Calu3 (cell line): ENCODE results near the gene FSHB. TPM values are rescaled to one million over a fixed set of nuclear protein-coding genes. Genes with fewer than 3 reads are reported as not detected.
"Not testable (repeated sequence)": the region's sequence is repeated elsewhere in the genome, so short reads cannot be mapped to it uniquely, and the experiment has no call there.

Source experiments
- BruUV-seq: library from RNA; stranded (reverse); fragments of 400-500 nt; replicated peaks from 2 replicates; lab custom pipeline; 2021; lab: Mats Ljungman, UMichigan
- CTCF ChIA-PET: fragments of 300-600 bp; sonication (Branson Sonifier 250); formaldehyde crosslinking; loops from one replicate; lab custom pipeline; 2022; ENCODE audit warnings: antibody characterized with exemption; lab: Charles Lee
- DNase-seq: peaks from one replicate; pipeline ENCODE4 v3.0.0; 2022
- H3K27ac Mint-ChIP-seq: one replicate; pipeline ENCODE4 v1.8.0; 2022; ENCODE audit warnings: mixed read lengths; ENCODE audit not compliant: unreplicated experiment
- H3K27me3 Mint-ChIP-seq: one replicate; pipeline ENCODE4 v1.8.0; 2022; ENCODE audit warnings: mixed read lengths; ENCODE audit not compliant: unreplicated experiment
- H3K36me3 Mint-ChIP-seq: one replicate; pipeline ENCODE4 v1.8.0; 2022; ENCODE audit warnings: mild to moderate bottlenecking, moderate library complexity, mixed read lengths; ENCODE audit not compliant: insufficient read depth, unreplicated experiment
- H3K4me1 Mint-ChIP-seq: one replicate; pipeline ENCODE4 v1.8.0; 2022; ENCODE audit warnings: mild to moderate bottlenecking, low read depth, mixed read lengths; ENCODE audit not compliant: unreplicated experiment
- H3K4me3 Mint-ChIP-seq: one replicate; pipeline ENCODE4 v1.8.0; 2022; ENCODE audit warnings: mild to moderate bottlenecking, low read depth, moderate library complexity, mixed read lengths; ENCODE audit not compliant: unreplicated experiment
- H3K9me3 Mint-ChIP-seq: one replicate; pipeline ENCODE4 v1.8.0; 2022; ENCODE audit warnings: low read depth, mixed read lengths; ENCODE audit not compliant: unreplicated experiment
- intact Hi-C: fragments of 100-400 bp; cut with micrococcal nuclease; formaldehyde crosslinking; loops from one replicate; pipeline ENCODE4 v1.10.0; 2022; ENCODE audit not compliant: unreplicated experiment
- total RNA-seq: library from RNA; stranded (reverse); gene quantifications from 2 replicates; pipeline ENCODE4 v1.2.3, GENCODE V29; 2022
- TF ChIP-seq, protein P1 (sequence below): fragments of 200-600 bp; IDR thresholded peaks from one replicate; pipeline ENCODE4 v1.8.0; 2022; ENCODE audit warnings: antibody characterized with exemption; ENCODE audit not compliant: unreplicated experiment

FSHB gene
- total RNA-seq, 1 experiment from 2014 or later, result not detected

DNA sequence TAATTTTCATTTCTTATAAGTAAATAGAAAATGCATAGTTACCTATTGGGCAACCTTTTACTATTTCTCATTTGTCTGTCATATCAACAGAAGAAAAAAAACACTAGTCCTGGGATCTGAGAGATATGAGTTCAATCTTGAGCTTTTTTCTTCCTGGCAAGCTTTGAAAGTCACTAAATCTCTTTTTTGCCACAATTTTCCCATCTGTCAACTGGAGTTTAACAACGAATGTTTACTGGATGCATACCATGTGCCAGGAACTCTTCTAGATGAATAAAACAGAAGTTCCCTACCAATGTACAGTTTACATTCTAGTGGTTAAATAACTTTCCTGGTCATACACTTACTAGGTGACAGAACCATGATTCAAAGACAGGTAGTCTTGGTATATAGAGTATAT lies 31.0 kb downstream of the FSHB start:
- Mint-ChIP-seq H3K36me3 (no peaks in the 10 kb centered on the region), H3K4me1 (no peaks in the 10 kb centered on the region), H3K27ac (no peak overlapping the region), H3K27me3 (no peaks in the 10 kb centered on the region), H3K4me3 (no peak overlapping the region), H3K9me3 (peaks cover 7% of the 10 kb centered on the region)
- TF ChIP-seq, protein P1, sequence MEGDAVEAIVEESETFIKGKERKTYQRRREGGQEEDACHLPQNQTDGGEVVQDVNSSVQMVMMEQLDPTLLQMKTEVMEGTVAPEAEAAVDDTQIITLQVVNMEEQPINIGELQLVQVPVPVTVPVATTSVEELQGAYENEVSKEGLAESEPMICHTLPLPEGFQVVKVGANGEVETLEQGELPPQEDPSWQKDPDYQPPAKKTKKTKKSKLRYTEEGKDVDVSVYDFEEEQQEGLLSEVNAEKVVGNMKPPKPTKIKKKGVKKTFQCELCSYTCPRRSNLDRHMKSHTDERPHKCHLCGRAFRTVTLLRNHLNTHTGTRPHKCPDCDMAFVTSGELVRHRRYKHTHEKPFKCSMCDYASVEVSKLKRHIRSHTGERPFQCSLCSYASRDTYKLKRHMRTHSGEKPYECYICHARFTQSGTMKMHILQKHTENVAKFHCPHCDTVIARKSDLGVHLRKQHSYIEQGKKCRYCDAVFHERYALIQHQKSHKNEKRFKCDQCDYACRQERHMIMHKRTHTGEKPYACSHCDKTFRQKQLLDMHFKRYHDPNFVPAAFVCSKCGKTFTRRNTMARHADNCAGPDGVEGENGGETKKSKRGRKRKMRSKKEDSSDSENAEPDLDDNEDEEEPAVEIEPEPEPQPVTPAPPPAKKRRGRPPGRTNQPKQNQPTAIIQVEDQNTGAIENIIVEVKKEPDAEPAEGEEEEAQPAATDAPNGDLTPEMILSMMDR, result no peak
- no TSS peak for BruUV-seq
- DNase-seq, result no peak
- intact Hi-C loops, result no loop called here
- CTCF ChIA-PET, result no interaction called here

- intact Hi-C loops, CTCF ChIA-PET: not testable (repeated sequence)
These were observed 37.8 kb downstream of the FSHB start for GRCh38 chr11:30268638-30269037.

GRCh38 chr11:30270671-30271070 lies 39.9 kb downstream of the FSHB start:
- CTCF ChIA-PET, result no interaction called here
- Mint-ChIP-seq H3K36me3 (no peaks in the 10 kb centered on the region), H3K27me3 (no peaks in the 10 kb centered on the region), H3K27ac (no peak overlapping the region), H3K4me3 (no peak overlapping the region), H3K4me1 (no peaks in the 10 kb centered on the region), H3K9me3 (peaks cover 13% of the 10 kb centered on the region)
- TF ChIP-seq, protein P1, result no peak
- DNase-seq, result no peak
- no TSS peak for BruUV-seq
- intact Hi-C loops, result no loop called here

More at GRCh38 chr11:30268638-30269037, 37.8 kb downstream of the FSHB start:
- H3K27ac Mint-ChIP-seq, H3K4me3 Mint-ChIP-seq, H3K27me3 Mint-ChIP-seq, DNase-seq, H3K36me3 Mint-ChIP-seq, H3K4me1 Mint-ChIP-seq, BruUV-seq: not testable (repeated sequence)
- peaks cover 10% of the 10 kb centered on the region for H3K9me3 Mint-ChIP-seq

- DNase-seq, result no peak
- Mint-ChIP-seq H3K4me1 (no peaks in the 10 kb centered on the region), H3K27ac (no peak overlapping the region), H3K36me3 (no peaks in the 10 kb centered on the region), H3K9me3 (peaks cover 7% of the 10 kb centered on the region), H3K27me3 (no peaks in the 10 kb centered on the region), H3K4me3 (no peak overlapping the region)
- no TSS peak for BruUV-seq
- TF ChIP-seq, protein P1, result no peak
- intact Hi-C loops, result no loop called here
- CTCF ChIA-PET, result no interaction called here
These were observed 46.4 kb downstream of the FSHB start for GRCh38 chr11:30277176-30277575.

GRCh38 chr11:30279796-30280195 lies 49.0 kb downstream of the FSHB start:
- Mint-ChIP-seq H3K4me1 (no peaks in the 10 kb centered on the region), H3K4me3 (no peak overlapping the region), H3K27ac (no peak overlapping the region), H3K9me3 (no peaks in the 10 kb centered on the region), H3K27me3 (no peaks in the 10 kb centered on the region), H3K36me3 (no peaks in the 10 kb centered on the region)
- BruUV-seq, result no TSS peak
- intact Hi-C loops, result no loop called here
- no peak for DNase-seq
- TF ChIP-seq, protein P1, result no peak
- CTCF ChIA-PET, result no interaction called here
